KMS-11 (cell line): ENCODE data around the gene CHCHD6.

Experiments used
- H2AFZ ChIP-seq: fragments of 200-600 bp; sonication (generic); 2 replicates; pipeline ENCODE4 v1.6.1; 2016; ENCODE audit warnings: antibody characterized with exemption, mixed run types, low read depth
- H3K27ac ChIP-seq: fragments of 200-600 bp; sonication (generic); 2 replicates; pipeline ENCODE4 v1.6.1; 2016; ENCODE audit warnings: mild to moderate bottlenecking, mixed run types
- H3K27me3 ChIP-seq: fragments of 200-600 bp; sonication (generic); 2 replicates; pipeline ENCODE4 v1.6.1; 2017; ENCODE audit warnings: mild to moderate bottlenecking, low read depth, mixed run types, moderate library complexity; ENCODE audit not compliant: insufficient read depth
- H3K36me3 ChIP-seq: fragments of 200-600 bp; sonication (generic); 2 replicates; pipeline ENCODE4 v1.6.1; 2017; ENCODE audit warnings: mild to moderate bottlenecking, mixed run types; ENCODE audit not compliant: insufficient read depth
- H3K4me1 ChIP-seq: fragments of 200-600 bp; sonication (generic); 2 replicates; pipeline ENCODE4 v1.6.1; 2016; ENCODE audit warnings: mild to moderate bottlenecking, low read depth, mixed run types; ENCODE audit not compliant: poor library complexity, severe bottlenecking
- H3K4me2 ChIP-seq: fragments of 200-600 bp; sonication (generic); 2 replicates; pipeline ENCODE4 v1.7.0; 2016; ENCODE audit warnings: mild to moderate bottlenecking, mixed run types
- H3K4me3 ChIP-seq: fragments of 200-600 bp; sonication (generic); IDR thresholded peaks from 2 replicates; pipeline ENCODE4 v1.6.1; 2017; ENCODE audit warnings: low read depth, low read length, mixed read lengths; ENCODE audit not compliant: insufficient read depth
- H3K79me2 ChIP-seq: fragments of 200-600 bp; sonication (generic); 2 replicates; pipeline ENCODE4 v1.6.1; 2016; ENCODE audit warnings: low read depth, mixed run types; ENCODE audit not compliant: insufficient read depth
- H3K9ac ChIP-seq: fragments of 200-600 bp; sonication (generic); 2 replicates; pipeline ENCODE4 v1.6.1; 2016; ENCODE audit warnings: mild to moderate bottlenecking, mixed run types
- H4K20me1 ChIP-seq: fragments of 200-600 bp; sonication (generic); 2 replicates; pipeline ENCODE4 v1.6.1; 2016; ENCODE audit warnings: mild to moderate bottlenecking, mixed run types; ENCODE audit not compliant: insufficient read depth
- TF ChIP-seq, protein P1 (sequence below): fragments of 200-600 bp; sonication (generic); conservative IDR thresholded peaks from 2 replicates; pipeline ENCODE4 v1.6.1; 2017; ENCODE audit warnings: low read depth, mild to moderate bottlenecking, antibody characterized with exemption, low read length, moderate library complexity, mixed read lengths

Gene CHCHD6

DNA sequence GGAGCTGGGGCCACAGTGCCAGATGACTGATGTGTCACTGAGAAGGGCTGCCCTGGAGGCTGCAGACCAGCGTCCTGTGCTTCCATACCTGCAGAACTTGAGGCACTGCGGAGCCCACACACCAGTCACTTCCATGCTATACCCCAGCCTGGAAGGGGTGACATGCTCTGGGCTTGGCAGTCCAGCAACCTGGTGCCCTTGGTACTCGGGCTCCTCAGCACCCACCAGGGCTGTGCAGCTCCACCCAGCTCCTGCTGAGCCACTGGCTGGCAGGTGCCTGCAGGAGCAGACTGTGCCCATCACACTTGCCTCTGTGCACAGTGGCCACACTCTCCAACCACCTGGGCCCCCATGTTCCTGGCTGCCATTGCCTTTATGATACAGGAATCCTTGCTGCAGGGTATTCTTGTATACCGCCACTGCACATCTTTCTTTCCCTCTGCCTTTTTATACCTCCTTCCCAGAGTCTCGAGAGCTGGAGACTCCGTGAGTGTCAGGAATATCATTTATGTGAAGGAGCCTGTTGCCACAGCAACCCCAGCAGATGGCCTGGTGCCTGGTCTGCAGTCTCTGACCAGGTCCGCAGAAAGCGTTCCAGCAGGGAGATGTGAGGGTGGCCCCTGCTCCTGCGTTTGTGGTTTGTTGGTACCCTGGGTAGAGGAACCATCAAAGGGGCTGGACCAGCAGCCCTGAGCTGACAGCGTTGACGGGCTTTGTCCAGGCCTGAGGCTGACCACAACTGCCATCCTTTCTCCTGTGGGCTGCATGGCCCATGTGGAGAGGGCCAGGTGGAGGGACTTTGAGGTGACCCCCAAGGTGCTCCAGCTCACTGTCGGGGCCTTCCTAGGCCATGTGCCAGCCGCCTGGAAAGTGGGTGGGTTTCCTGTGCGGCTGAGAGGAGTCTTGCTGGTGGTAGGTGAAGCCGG is 185.5 kb downstream of the CHCHD6 start:
- Histone ChIP-seq H3K79me2 (no peaks in the 10 kb centered on the region), H4K20me1 (no peaks in the 10 kb centered on the region), H3K36me3 (no peaks in the 10 kb centered on the region), H3K9ac (no peak overlapping the region), H3K4me3 (no peak overlapping the region), H2AFZ (no peak overlapping the region), H3K27ac (no peak overlapping the region), H3K27me3 (no peaks in the 10 kb centered on the region), H3K4me1 (no peaks in the 10 kb centered on the region), H3K4me2 (no peak overlapping the region)
- TF ChIP-seq, protein P1, sequence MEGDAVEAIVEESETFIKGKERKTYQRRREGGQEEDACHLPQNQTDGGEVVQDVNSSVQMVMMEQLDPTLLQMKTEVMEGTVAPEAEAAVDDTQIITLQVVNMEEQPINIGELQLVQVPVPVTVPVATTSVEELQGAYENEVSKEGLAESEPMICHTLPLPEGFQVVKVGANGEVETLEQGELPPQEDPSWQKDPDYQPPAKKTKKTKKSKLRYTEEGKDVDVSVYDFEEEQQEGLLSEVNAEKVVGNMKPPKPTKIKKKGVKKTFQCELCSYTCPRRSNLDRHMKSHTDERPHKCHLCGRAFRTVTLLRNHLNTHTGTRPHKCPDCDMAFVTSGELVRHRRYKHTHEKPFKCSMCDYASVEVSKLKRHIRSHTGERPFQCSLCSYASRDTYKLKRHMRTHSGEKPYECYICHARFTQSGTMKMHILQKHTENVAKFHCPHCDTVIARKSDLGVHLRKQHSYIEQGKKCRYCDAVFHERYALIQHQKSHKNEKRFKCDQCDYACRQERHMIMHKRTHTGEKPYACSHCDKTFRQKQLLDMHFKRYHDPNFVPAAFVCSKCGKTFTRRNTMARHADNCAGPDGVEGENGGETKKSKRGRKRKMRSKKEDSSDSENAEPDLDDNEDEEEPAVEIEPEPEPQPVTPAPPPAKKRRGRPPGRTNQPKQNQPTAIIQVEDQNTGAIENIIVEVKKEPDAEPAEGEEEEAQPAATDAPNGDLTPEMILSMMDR: no peak

DNA sequence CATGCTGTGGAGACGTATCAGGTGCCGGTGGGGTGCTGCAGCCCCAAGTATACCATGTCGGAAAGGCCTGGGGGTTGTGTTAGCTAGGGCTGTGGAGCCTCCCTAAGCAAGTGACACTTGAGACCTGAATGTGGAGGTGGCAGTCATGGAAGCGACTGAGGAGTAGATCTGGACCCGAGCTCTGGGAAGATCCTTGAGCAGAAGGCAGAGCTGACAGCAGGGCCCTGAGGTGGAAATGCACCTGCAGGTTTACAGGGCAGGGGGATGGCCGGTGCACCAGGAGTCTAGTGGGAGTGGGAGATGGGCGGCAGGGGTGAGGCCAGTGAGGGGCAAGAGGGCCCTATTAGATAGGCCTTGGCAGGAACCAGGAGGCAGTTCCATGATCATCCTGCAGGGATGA is 187.1 kb downstream of the CHCHD6 start:
- Histone ChIP-seq H4K20me1 (no peaks in the 10 kb centered on the region), H3K4me3 (no peak overlapping the region), H3K4me2 (no peak overlapping the region), H3K27me3 (no peaks in the 10 kb centered on the region), H2AFZ (no peak overlapping the region), H3K27ac (no peak overlapping the region), H3K36me3 (no peaks in the 10 kb centered on the region), H3K79me2 (no peaks in the 10 kb centered on the region), H3K9ac (no peak overlapping the region), H3K4me1 (peaks cover 9% of the 10 kb centered on the region)
- TF ChIP-seq, protein P1: no peak

DNA sequence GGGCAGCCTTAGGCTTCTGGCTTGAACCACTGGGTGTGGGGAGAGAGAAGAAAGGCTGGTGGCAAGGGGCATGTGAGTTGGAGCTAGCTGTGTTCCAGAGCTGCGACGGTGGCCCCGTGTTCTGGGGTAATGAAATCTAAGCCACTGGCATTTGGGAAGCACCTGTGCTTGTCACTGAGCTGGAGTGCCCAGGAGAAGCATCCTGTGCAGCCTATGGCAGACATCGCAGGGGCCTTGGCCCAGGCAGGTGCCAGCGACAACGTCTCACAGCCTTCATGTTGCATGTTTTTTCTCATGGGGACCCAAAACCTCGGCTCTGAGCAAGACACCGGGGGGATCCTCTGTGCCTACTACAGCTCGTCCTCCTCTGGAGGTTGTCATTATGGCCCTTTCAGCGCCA is 187.8 kb downstream of the CHCHD6 start:
- Histone ChIP-seq H3K4me1 (peaks cover 9% of the 10 kb centered on the region), H2AFZ (no peak overlapping the region), H3K27me3 (no peaks in the 10 kb centered on the region), H3K27ac (no peak overlapping the region), H3K9ac (no peak overlapping the region), H3K4me3 (no peak overlapping the region), H3K79me2 (no peaks in the 10 kb centered on the region), H3K36me3 (no peaks in the 10 kb centered on the region), H4K20me1 (no peaks in the 10 kb centered on the region), H3K4me2 (no peak overlapping the region)
- TF ChIP-seq, protein P1: no peak

DNA sequence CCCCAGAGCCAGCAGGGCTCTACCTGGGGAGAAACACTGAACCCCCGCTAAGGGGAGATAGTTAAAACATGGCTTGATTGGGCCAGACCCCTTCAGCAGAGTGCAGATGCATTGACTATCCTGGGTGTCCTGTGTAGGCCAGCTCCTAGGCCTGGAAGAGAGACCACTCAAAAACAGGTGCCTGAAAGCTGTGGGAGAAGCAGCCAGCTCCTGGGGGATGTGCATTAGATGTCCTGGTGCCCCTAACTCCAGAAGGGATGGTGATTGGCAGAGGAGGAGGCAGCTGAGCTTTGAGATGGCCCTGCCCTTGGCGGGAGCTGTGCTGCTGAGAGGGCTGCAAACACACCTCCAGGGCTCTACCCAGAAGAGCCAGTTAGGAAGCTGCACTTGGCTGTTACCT is 189.6 kb downstream of the CHCHD6 start:
- H3K4me3 ChIP-seq: no peak overlapping the region
- H2AFZ ChIP-seq: no peak overlapping the region
- H3K79me2 ChIP-seq: no peaks in the 10 kb centered on the region
- no peaks in the 10 kb centered on the region for H3K27me3 ChIP-seq
- no peaks in the 10 kb centered on the region for H4K20me1 ChIP-seq
- TF ChIP-seq, protein P1: no peak
- no peak overlapping the region for H3K4me2 ChIP-seq
- H3K36me3 ChIP-seq: no peaks in the 10 kb centered on the region
- no peak overlapping the region for H3K27ac ChIP-seq
- H3K9ac ChIP-seq: no peak overlapping the region
- peaks cover 9% of the 10 kb centered on the region for H3K4me1 ChIP-seq
